IMR-90 (cell line): ENCODE measurements around the gene RARB. TPM values are rescaled to one million over a fixed set of nuclear protein-coding genes. Genes with fewer than 3 reads are reported as not detected.

Source experiments
- ATAC-seq: fragments of 200-7000 bp; cut with Tn5 transposase; 2 replicates; pipeline ENCODE4 v1.9.1; 2020; ENCODE audit warnings: low read depth, mild to moderate bottlenecking, moderate library complexity
- BruUV-seq: library from RNA; stranded (reverse); fragments of 400-500 nt; replicated peaks from 2 replicates; lab custom pipeline; 2021; lab: Mats Ljungman, UMichigan
- CTCF ChIA-PET: fragments of 300-600 bp; formaldehyde crosslinking; extraction: SDS; loops from one replicate; lab custom pipeline; 2021; ENCODE audit warnings: antibody characterized with exemption; lab: Yijun Ruan, JAX
- POLR2A ChIA-PET: fragments of 300-600 bp; sonication (Branson Sonifier 250); formaldehyde crosslinking; loops from one replicate; lab custom pipeline; 2022; ENCODE audit warnings: antibody characterized with exemption; ENCODE audit not compliant: unreplicated experiment; lab: Charles Lee
- DNase-seq: peaks from one replicate; pipeline ENCODE4 v3.0.0; 2013
- H2AFZ ChIP-seq: replicated peaks from 2 replicates; pipeline ENCODE3; 2013; ENCODE audit warnings: low read length, mild to moderate bottlenecking; ENCODE audit not compliant: poor library complexity
- H2AK5ac ChIP-seq: 2 replicates; pipeline ENCODE4 v1.6.1; 2013; ENCODE audit warnings: low read depth, low read length, inconsistent platforms
- H2AK9ac ChIP-seq: replicated peaks from 2 replicates; pipeline ENCODE3; 2013; ENCODE audit warnings: mild to moderate bottlenecking, low read depth, low read length, moderate library complexity; ENCODE audit not compliant: poor library complexity
- H2BK120ac ChIP-seq: 2 replicates; pipeline ENCODE4 v1.6.1; 2013; ENCODE audit warnings: low read depth, low read length, inconsistent platforms
- H2BK15ac ChIP-seq: 3 replicates; pipeline ENCODE4 v1.6.1; 2013; ENCODE audit warnings: low read depth, low read length, inconsistent platforms
- H2BK20ac ChIP-seq: 2 replicates; pipeline ENCODE4 v1.6.1; 2013; ENCODE audit warnings: low read depth, mild to moderate bottlenecking, inconsistent platforms, low read length, moderate library complexity
- H2BK5ac ChIP-seq: 2 replicates; pipeline ENCODE4 v1.6.1; 2013; ENCODE audit warnings: mild to moderate bottlenecking, low read depth, low read length, inconsistent platforms; ENCODE audit not compliant: poor library complexity, severe bottlenecking
- H3K14ac ChIP-seq: replicated peaks from 2 replicates; pipeline ENCODE4 v1.6.1; 2013; ENCODE audit warnings: low read depth, low read length, inconsistent platforms
- H3K18ac ChIP-seq: 2 replicates; pipeline ENCODE4 v1.6.1; 2013; ENCODE audit warnings: low read depth, low read length, control low read depth
- H3K23ac ChIP-seq: 2 replicates; pipeline ENCODE4 v1.6.1; 2013; ENCODE audit warnings: low read depth, low read length, inconsistent platforms
- H3K27ac ChIP-seq: 2 replicates; pipeline ENCODE4 v1.5.1; 2013; ENCODE audit warnings: mild to moderate bottlenecking, control low read depth, low read length; ENCODE audit not compliant: insufficient read depth
- H3K27me3 ChIP-seq: 2 replicates; pipeline ENCODE4 v1.6.1; 2013; ENCODE audit warnings: low read length; ENCODE audit not compliant: control insufficient read depth, insufficient read depth
- H3K36me3 ChIP-seq: 2 replicates; pipeline ENCODE4 v1.6.1; 2013; ENCODE audit warnings: low read length, mixed read lengths; ENCODE audit not compliant: control insufficient read depth, insufficient read depth
- H3K4ac ChIP-seq: 2 replicates; pipeline ENCODE4 v1.6.1; 2013; ENCODE audit warnings: low read depth, low read length, inconsistent platforms
- H3K4me1 ChIP-seq: 2 replicates; pipeline ENCODE4 v1.6.1; 2013; ENCODE audit warnings: low read length, mixed read lengths; ENCODE audit not compliant: control insufficient read depth, insufficient read depth
- H3K4me2 ChIP-seq: 2 replicates; pipeline ENCODE4 v1.6.1; 2013; ENCODE audit warnings: low read depth, mild to moderate bottlenecking, control low read depth, low read length, moderate library complexity
- H3K4me3 ChIP-seq: 2 replicates; pipeline ENCODE4 v1.5.1; 2013; ENCODE audit warnings: low read depth, mild to moderate bottlenecking, control low read depth, low read length, moderate library complexity; ENCODE audit not compliant: insufficient read depth
- H3K56ac ChIP-seq: 2 replicates; pipeline ENCODE4 v1.6.1; 2013; ENCODE audit warnings: low read length, inconsistent platforms; ENCODE audit not compliant: insufficient read depth; ENCODE audit errors: extremely low read depth
- H3K79me1 ChIP-seq, 2 experiments: 2 replicates each; pipeline ENCODE4 v1.6.1; 2013; ENCODE audit warnings: low read length in 2 of 2, inconsistent platforms in 1 of 2, low read depth in 1 of 2
- H3K9ac ChIP-seq: 2 replicates; pipeline ENCODE4 v1.6.1; 2013; ENCODE audit warnings: low read depth, low read length, control low read depth
- H3K9me1 ChIP-seq: 2 replicates; pipeline ENCODE4 v1.6.1; 2013; ENCODE audit warnings: low read length, inconsistent platforms; ENCODE audit not compliant: insufficient read depth
- H3K9me3 ChIP-seq: 2 replicates; pipeline ENCODE4 v1.6.1; 2013; ENCODE audit warnings: low read length; ENCODE audit not compliant: control insufficient read depth, insufficient read depth
- H4K20me1 ChIP-seq: 2 replicates; pipeline ENCODE4 v1.6.1; 2013; ENCODE audit warnings: low read length, inconsistent platforms; ENCODE audit not compliant: insufficient read depth
- H4K5ac ChIP-seq: 2 replicates; pipeline ENCODE4 v1.6.1; 2013; ENCODE audit warnings: mild to moderate bottlenecking, low read depth, low read length, control low read depth
- H4K8ac ChIP-seq, 2 experiments: 2 replicates each; pipeline ENCODE4 v1.6.1; 2013; ENCODE audit warnings: low read depth in 2 of 2, low read length in 2 of 2, control low read depth in 1 of 2, inconsistent platforms in 1 of 2
- H4K91ac ChIP-seq: 2 replicates; pipeline ENCODE4 v1.6.1; 2013; ENCODE audit warnings: low read depth, low read length, inconsistent platforms; ENCODE audit not compliant: insufficient read depth
- CEBPB ChIP-seq: IDR thresholded peaks from 2 replicates; pipeline ENCODE4 v1.6.1; 2012; ENCODE audit warnings: low read depth, low read length, improper control_type of control experiment
- CHD1 ChIP-seq: IDR thresholded peaks from 2 replicates; pipeline ENCODE4 v1.6.1; 2012; ENCODE audit warnings: low read depth, low read length, improper control_type of control experiment
- ELK1 ChIP-seq: fragments of 150-350 bp; IDR thresholded peaks from 2 replicates; pipeline ENCODE4 v1.6.1; 2016; ENCODE audit warnings: low read depth, mild to moderate bottlenecking, low read length, moderate library complexity, borderline replicate concordance
- MAFK ChIP-seq: IDR thresholded peaks from 2 replicates; pipeline ENCODE4 v1.6.1; 2012; ENCODE audit warnings: low read depth, low read length, improper control_type of control experiment
- MAZ ChIP-seq: IDR thresholded peaks from 2 replicates; pipeline ENCODE4 v1.6.1; 2012; ENCODE audit warnings: low read depth, mild to moderate bottlenecking, low read length, improper control_type of control experiment, moderate library complexity, borderline replicate concordance
- NFE2L2 ChIP-seq: fragments of 150-350 bp; IDR thresholded peaks from 2 replicates; pipeline ENCODE4 v1.6.1; 2016; ENCODE audit warnings: low read depth, mild to moderate bottlenecking, low read length
- POLR2A ChIP-seq: IDR thresholded peaks from 2 replicates; pipeline ENCODE4 v1.6.1; 2012; ENCODE audit warnings: mild to moderate bottlenecking, low read depth, low read length
- RFX5 ChIP-seq: IDR thresholded peaks from 2 replicates; pipeline ENCODE4 v1.8.0; 2012; ENCODE audit warnings: low read depth, mild to moderate bottlenecking, low read length, moderate library complexity
- SMC3 ChIP-seq: fragments of 150-350 bp; IDR thresholded peaks from 2 replicates; pipeline ENCODE4 v1.6.1; 2016; ENCODE audit warnings: low read depth, mild to moderate bottlenecking, antibody characterized with exemption, low read length, moderate library complexity
- USF2 ChIP-seq: fragments of 150-350 bp; IDR thresholded peaks from 2 replicates; pipeline ENCODE4 v1.6.1; 2017; ENCODE audit warnings: mild to moderate bottlenecking, antibody characterized with exemption, low read length, low read depth
- WGBS, 2 experiments: methylation state at CpG; one replicate each; pipeline versions ENCODE4 v1.1.5 to v1.1.7; 2013; ENCODE audit warnings: missing lambda C conversion rate in 2 of 2; ENCODE audit not compliant: insufficient read length in 1 of 2; ENCODE audit errors: extremely low coverage in 2 of 2; 5-methylcytosine and 5-hydroxymethylcytosine counted together
- dilution Hi-C: fragments of 300-500 bp; cut with HindIII; formaldehyde crosslinking; loops from one replicate; pipeline ENCODE4 v1.14.3; 2018; ENCODE audit warnings: low sequenced_read_pairs; ENCODE audit not compliant: unreplicated experiment
- in situ Hi-C: fragments of 300-500 bp; cut with MboI; formaldehyde crosslinking; loops from 3 replicates; pipeline ENCODE4 v1.14.3; 2019; ENCODE audit warnings: low sequenced_read_pairs, inconsistent platforms, mixed read lengths
- intact Hi-C: fragments of 100-400 bp; cut with micrococcal nuclease; formaldehyde crosslinking; loops from 2 replicates; pipeline ENCODE4 v1.10.0; 2022
- polyA plus RNA-seq, 3 experiments: library from polyadenylated mRNA; depleted of rRNA; stranded (reverse); fragments of >200 nt; gene quantifications; 2 replicates each; pipeline ENCODE4 v1.2.3, GENCODE V29; 2012; ENCODE audit warnings: low replicate concordance in 1 of 3
- total RNA-seq: library from RNA; depleted of rRNA; stranded (reverse); fragments of >200 nt; gene quantifications from 2 replicates; pipeline ENCODE4 v1.2.3, GENCODE V29; 2012
- TF ChIP-seq, protein P1 (sequence below): conservative IDR thresholded peaks from 2 replicates; pipeline ENCODE4 v1.5.1; 2012; ENCODE audit warnings: mild to moderate bottlenecking, low read depth, low read length, improper control_type of control experiment

The RARB gene
- total and polyA plus RNA-seq, 2 of the 4 experiments (the other 2 are of a cell fraction): 0.53 to 1.4 TPM

- no peak for ATAC-seq
- no peak for TF ChIP-seq USF2
- TF ChIP-seq POLR2A: no peak
- TF ChIP-seq SMC3: no peak
- TF ChIP-seq RFX5: no peak
- no peak for TF ChIP-seq ELK1
- no peak for TF ChIP-seq CEBPB
- TF ChIP-seq MAFK: no peak
- no peak for TF ChIP-seq NFE2L2
- TF ChIP-seq, protein P1, sequence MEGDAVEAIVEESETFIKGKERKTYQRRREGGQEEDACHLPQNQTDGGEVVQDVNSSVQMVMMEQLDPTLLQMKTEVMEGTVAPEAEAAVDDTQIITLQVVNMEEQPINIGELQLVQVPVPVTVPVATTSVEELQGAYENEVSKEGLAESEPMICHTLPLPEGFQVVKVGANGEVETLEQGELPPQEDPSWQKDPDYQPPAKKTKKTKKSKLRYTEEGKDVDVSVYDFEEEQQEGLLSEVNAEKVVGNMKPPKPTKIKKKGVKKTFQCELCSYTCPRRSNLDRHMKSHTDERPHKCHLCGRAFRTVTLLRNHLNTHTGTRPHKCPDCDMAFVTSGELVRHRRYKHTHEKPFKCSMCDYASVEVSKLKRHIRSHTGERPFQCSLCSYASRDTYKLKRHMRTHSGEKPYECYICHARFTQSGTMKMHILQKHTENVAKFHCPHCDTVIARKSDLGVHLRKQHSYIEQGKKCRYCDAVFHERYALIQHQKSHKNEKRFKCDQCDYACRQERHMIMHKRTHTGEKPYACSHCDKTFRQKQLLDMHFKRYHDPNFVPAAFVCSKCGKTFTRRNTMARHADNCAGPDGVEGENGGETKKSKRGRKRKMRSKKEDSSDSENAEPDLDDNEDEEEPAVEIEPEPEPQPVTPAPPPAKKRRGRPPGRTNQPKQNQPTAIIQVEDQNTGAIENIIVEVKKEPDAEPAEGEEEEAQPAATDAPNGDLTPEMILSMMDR: no peak
- no peak for TF ChIP-seq CHD1
- TF ChIP-seq MAZ: no peak
- Histone ChIP-seq H2AFZ (no peak overlapping the region), H3K14ac (no peak overlapping the region), H3K4me2 (no peak overlapping the region), H3K79me1 (no peaks in the 10 kb centered on the region), H3K9ac (no peak overlapping the region), H3K23ac (no peak overlapping the region), H2BK20ac (no peak overlapping the region), H3K27ac (no peak overlapping the region), H2AK9ac (no peak overlapping the region), H2BK5ac (no peak overlapping the region), H3K36me3 (no peaks in the 10 kb centered on the region), H3K9me3 (no peaks in the 10 kb centered on the region), H3K27me3 (no peaks in the 10 kb centered on the region), H3K4me1 (no peaks in the 10 kb centered on the region), H4K20me1 (no peaks in the 10 kb centered on the region), H3K56ac (no peak overlapping the region), H2AK5ac (no peak overlapping the region), H4K91ac (no peak overlapping the region), H2BK120ac (no peak overlapping the region), H4K5ac (no peak overlapping the region), H3K4ac (no peak overlapping the region), H3K9me1 (no peaks in the 10 kb centered on the region), H3K18ac (no peak overlapping the region), H2BK15ac (no peak overlapping the region), H4K8ac (no peak overlapping the region), H3K4me3 (no peak overlapping the region)
- no TSS peak for BruUV-seq
- ChIA-PET POLR2A (no interaction called here), CTCF (interaction anchor here (0.6 kb wide), 1 partner anchor 71 kb away, joined by 4 read pairs; no protein-coding TSS in a partner anchor)
- dilution Hi-C loops (no loop called here), in situ Hi-C loops (no loop called here), intact Hi-C loops (no loop called here)
- WGBS, 2 experiments: no CpG with 5 or more reads among the region's 3 CpGs
- DNase-seq: no peak
These were observed 37.5 kb upstream of the RARB start for GRCh38 chr3:25390605-25391004.
